Hematopoietic multipotent progenitor cell treated with erythropoietin and hydrocortisone succinate and interleukin-3 and kit ligand, for 4 days (in vitro differentiated cells): Measurements from ENCODE around the gene F11R.
A peak's percentile ranks its signal among the peaks of the same experiment; 100 is the strongest.
"Not testable (repeated sequence)": the region's sequence is repeated elsewhere in the genome, so short reads cannot be mapped to it uniquely, and the experiment has no call there.

Experiments
- DNase-seq: peaks from one replicate; pipeline ENCODE4 v3.0.0-alpha.2; 2015

Gene F11R

DNA sequence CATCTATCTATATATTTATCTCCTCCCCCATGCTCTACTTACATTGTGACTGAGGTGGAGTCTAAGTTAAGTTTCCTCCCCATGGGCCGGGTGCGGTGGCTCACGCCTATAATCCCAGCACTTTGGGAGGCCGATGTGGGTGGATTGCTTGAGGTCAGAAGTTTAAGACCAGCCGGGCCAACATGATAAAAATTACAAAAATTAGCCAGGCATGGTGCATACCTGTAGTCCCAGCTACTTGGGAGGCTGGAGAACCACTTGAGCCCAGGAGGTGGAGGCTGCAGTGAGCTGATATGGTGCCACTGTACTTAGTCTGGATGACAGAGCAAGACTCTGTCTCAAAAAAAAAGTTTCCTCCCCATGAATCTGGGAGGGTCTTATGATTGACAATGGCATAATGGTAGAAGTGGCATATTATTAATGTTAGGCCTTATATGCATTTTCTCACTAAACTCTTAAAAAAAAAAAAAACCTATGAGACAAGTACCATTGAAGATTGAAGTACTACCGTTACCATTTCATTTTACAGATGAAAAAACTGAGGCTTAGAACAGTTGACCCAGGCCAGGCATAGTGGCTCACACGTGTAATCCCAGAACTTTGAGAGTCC lies 11.2 kb downstream of the F11R start:
- DNase-seq, result peak; percentile 81

DNA sequence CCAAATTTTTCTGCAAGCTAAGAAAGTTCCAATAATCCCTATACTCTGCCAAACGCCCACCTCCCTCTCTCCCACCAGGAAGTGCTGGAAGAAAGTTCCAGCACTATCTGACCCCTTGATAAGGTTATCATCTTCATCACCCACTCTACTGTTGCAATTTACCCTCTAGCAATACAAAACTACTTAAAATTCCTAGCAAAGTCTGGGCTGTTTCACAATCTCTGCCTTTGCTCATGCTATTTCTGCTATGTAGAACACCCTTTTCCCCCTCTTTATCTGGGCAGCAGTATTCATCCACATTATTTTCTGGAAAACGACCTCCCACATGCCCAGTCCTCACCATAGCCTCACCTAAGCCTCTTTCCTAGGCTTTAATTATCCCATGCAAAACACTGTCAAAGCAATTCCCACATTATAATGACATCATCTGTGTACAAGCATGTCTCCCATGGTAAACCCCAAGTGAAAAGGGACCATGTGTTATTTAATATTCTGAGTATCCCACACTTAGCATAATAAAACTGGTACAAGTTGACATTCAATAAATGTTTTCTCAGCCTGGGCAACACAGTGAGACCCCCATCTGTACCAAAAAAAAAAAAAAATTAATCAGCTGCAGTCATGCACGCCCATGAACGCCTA lies 12.0 kb downstream of the F11R start:
- DNase-seq, result no peak

DNA sequence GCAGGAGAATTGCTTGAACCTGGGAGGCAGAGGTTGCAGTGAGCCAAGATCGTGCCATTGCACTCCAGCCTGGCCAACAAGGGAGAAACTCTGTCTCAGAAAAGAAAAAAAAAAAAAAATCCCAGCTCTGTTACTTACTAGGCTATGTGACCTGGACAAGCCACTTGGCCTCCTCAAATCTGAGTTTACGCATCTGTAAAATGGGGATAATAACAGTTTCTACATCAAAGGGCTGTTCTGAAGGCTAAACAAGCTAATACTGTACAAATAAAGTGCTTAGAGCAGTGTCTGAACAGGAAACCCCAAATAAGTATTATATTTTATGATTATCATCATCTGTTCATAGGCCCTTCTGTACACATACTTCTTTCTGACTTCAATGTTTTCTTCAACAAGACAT lies 13.6 kb downstream of the F11R start:
- no peak for DNase-seq

DNA sequence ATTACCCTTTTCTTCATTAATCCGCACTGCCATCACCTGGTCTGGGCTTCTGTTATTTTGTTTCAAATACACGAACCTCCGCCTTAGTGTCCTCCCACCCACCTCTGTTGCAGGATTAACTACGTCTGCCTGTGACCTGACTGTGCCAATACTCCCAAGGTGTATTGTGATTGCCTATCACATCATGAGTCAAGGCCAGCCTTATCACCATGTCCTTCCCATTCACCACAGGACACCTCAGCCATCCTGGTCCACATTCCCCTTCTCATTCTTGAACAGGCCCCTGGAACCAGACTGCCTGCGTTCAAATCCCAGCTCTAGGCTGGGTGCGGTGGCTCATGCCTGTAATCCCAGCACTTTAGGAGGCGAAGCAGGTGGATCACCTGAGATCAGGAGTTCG lies 14.4 kb downstream of the F11R start:
- DNase-seq, result no peak

DNA sequence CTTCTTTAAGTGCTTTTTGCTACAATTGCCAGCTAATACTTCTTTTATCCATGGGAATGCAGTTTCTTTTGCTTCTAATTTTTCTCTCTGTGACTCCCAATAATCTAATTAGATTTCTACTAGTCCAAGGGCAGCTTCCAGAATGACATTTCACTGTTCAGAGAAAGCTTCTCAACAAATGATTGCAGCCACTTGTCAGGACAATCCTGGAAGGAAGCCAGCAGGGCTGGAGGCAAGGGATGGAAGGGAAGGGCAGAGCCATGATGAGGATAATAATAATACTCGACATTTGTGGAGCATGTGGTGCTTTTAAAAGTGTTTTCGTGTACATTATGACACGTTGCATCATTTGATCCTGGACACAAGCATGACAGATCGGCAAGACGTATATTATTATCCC lies 19.4 kb downstream of the F11R start:
- no peak for DNase-seq

DNA sequence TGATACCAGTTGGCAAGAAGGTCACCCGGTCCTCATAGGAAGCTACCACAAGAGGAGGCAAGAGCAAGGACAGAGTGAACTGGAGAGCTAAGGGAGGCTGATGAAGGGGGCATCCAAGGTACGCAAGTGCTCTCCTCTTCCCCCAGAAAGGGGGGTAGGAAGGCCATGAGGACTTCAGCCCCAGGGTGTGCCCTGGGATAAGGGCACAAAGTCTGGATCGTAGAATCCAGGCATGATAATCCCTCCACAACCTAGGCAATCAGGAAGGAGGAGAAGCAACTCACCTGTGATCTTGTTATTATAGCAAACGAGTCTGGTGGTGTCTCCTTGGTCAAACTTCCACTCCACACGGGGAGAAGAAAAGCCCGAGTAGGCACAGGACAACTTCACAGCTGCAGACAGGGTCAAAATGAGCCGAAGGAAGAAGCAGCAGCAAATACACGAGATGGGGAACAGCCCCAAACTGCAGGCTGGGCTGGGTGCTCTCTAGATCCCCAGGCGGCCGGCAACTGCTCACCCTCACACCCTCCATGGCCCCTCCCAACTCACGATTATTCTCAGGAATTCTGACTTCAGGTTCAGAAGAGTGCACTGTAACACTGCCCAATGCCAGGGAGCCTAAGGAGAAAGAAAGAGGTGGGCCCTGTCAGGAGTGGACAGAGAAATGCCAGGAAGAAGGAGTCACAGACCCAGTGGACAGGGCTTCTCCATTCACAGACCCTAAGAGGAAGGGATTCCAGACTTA lies 20.0 kb downstream of the F11R start:
- no peak for DNase-seq

DNA sequence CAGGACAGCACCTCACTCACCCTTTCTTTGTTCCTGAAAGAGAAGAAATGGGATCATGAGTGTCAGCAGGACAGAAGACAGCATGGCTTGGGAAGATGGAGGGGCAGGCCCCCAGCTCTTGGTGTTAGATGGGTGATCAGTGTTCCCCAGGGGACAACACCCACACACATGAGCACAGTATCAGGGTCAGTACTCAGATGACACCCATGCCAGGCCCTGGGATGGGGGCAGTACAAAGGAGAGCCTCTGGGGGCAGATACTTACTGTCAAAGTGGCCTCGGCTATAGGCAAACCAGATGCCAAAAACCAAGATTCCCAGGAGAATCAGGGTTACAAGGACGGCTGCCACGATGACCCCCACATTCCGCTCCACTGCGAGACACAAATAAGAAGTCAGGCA lies 21.6 kb downstream of the F11R start:
- no peak for DNase-seq

DNA sequence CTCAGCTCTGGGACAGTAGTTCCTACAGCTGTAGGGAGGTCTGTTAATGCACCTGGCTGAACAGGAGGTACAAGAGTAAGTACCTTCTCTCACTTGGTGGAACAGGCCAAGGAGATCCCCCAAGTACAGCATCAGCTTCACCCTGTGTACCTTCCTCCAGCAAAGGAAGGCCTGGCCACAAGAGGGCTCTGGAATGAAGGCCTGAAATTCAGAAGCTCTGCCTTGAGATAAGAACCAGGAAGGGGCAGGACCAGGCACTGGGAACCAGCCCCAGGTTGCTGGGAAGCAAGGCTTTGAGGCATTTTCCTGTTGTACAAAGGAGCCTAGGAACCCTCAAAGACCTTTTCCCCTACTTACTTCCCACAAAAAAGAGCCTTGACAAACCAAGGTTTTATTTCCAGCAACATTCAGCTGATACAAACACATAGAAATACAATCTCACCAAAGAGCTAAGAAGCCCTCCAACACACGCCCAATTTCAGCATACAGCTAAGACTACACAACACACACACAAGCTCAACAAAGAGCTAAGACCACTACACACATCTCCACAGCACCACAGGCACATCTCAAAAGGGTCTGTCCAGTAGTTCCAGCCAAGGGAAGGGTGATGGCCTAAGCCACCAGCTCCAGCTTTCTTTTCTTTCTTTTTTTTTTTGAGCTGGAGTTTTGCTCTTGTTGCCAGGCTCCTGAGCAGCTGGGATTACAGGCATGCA lies 23.5 kb downstream of the F11R start:
- peak; percentile 87 for DNase-seq

DNA sequence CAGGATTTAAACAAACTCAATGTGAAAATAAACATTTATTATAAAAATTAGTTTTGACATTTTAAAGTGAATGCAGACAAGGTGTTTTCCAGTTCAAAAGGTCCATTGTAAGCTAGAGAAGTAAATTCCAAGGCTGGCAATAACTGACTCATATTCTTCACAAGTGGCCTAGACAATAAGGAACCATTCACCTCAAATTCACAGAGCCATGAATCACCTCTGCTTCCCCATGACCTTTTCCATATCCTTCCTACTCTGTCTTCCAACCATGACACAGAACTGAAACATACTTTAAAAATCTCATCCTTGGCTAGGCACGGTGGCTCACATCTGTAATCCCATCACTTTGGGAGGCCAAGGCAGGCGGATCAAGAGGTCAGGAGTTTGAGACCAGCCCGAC lies 24.8 kb downstream of the F11R start:
- no peak for DNase-seq

DNA sequence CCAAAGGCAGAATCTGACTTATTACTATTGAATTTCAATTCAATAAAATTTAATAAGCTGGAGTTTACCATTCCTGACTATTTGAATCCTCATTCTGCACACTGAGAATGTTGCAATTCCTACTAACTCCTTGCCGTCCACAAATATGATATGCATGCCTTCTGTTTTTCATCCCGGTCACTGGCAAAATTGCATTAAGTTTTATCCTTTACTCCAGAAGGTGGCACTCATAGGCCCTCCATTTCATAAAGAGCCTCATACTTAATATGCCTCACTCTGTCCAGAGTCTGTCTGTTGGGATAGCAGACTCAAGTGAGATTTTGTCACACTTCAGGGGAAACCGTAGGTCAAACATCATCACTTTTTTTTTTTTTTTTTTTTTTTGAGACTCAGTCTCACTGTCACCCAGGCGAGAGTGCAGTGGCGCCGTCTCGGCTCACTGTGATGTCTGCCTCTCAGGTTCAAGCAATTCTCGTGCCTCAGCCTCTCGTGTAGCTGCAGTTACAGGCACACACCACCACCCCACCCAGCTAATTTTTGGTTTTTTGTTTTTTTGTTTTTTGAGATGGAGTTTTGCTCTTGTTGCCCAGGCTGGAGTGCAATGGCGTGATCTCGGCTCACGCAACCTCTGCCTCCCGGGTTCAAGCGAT lies 27.3 kb downstream of the F11R start:
- peak; percentile 74 for DNase-seq

DNA sequence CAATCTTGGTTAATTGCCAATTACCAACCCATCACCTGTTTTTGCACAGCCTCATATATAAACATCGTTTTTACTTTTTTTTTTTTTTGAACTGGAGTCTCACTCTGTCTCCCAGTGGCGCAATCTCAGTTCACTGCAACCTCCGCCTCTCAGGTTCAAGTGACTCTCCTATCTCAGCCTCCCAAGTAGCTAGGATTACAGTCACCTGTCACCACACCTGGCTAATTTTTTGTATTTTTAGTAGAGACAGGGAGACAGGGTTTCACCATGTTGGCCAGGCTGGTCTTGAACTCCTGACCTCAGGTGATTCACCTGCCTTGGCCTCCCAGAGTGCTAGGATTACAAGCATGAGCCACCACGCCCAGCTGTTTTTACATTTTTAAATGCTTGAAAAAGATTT lies 28.9 kb downstream of the F11R start:
- not testable (repeated sequence) for DNase-seq

DNA sequence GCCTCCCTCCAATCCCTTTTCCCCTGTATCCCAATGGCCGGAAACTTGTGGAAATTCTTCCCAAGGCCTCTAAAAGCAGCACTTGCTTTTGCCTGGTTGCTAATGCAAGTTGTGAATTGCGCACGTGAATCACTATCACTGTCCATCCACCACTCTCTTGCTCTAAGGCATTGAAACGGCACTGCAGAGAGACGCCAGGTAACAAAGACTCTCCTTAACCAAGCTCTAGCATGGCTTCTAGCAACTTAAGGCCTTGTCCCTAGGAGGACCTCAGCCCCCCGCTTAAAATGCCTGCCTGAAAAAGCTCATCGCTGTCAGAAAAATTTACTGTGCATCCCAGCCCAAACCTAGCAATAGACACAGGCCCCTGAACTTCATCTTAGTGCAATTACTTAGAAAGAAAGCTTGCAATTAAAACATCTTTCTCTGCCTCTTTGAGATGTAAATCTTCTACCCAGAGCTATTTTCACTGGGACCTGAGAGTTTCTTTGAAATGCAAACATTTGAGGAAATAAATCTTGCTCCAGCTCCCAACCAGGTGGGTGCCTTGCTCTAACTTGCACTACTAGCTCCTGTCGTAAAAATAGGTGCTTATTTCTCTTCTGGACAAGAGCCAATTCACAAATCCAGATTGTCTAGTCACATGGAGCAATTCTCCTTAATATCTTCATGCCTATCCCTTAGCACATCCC lies 33.4 kb downstream of the F11R start:
- DNase-seq, result no peak

DNA sequence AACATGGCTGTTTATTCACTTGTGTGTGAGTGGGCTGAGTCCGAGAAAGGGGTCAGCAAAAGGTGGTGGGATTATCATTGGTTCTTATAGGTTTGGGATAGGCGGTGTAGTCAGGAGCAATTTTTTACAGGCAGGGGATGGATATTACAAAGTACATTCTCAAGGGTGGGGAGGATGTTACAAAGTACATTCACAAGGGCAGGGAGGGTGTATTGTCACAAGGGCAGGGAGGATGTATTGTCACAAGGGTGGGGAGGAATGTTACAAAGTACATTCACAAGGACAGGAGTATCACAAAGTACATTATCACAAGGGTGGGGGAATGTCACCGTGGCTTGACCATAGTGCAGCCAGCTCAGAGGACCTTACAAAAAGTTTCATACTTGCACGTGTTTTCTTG lies 35.2 kb downstream of the F11R start:
- DNase-seq, result no peak

DNA sequence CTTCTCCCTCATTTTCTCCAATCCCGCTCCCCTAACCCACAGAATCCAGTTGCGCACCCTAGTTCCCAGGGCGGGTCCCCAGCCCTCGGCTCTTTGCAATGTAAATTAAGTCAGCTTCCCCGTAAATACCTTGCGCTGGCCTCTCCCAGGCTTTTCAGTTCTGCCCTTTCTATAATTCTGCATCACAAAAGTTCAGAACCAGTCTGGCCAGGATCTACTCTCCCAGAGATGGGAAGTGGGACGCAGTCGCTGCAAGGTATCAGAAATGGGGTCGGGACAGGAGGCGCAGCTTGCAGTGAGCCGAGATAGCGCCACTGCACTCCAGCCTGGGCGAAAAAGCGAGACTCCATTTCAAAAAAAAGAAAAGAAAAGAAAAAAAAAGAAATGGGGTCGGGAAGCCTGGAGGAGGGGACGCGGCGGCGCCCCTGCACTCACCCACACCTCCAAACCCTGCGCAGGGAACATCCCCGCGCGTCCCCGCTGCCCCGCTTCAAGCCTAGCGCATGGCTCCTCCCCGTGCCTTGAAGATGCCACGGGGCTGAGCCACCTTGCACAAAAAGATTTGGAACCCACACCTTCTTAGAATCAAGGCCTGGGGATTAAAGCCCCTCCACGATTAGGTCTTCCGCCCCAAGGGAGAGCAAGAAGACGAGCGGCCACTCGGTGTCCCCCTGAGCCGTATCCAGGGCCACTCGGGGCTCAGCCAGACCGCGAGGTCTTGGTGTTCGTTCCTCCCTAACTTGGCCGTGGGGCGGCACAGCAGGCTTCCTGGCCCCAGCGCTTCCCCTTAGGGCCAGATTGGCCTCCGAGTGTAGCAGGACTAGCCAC lies 39.2 kb downstream of the F11R start:
- peak; percentile 61 for DNase-seq

DNA sequence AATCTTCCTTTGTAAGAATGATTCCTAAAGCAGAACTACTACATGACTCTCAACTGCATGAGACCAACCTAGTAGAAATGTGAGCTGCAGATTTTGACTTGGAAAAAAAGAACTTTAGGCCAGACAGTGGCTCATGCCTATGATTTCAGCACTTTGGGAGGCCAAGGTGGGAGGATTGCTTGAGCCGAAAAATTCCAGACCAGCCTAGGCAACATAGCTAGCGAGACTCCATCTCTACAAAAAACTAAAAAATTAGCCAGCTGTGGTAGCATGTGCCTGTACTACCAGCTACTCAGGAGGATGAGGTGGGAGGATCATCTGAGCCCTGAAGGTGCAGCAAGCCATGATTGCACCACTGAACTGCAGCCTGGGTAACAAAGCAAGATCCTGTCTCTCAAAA lies 41.7 kb downstream of the F11R start:
- DNase-seq, result no peak

DNA sequence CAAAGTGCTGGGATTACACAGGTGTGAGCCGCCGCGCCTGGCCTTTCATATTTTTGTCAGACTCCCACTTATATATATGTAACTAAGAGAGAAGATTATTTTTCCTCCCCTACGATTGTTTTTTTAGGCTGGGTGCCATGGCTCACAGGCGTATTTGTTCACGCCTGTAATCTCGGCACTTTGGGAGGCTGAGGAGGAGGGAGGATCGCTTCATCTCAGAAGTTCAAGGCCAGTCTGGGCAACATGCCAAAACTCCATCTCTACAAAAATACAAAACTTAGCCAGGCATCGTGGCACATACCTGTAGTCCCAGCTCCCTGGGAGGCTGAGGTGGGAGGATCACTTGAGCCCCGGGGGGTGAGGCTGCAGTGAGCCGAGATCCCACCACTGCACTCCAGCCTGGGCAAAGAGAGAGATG lies 42.4 kb downstream of the F11R start:
- no peak for DNase-seq

DNA sequence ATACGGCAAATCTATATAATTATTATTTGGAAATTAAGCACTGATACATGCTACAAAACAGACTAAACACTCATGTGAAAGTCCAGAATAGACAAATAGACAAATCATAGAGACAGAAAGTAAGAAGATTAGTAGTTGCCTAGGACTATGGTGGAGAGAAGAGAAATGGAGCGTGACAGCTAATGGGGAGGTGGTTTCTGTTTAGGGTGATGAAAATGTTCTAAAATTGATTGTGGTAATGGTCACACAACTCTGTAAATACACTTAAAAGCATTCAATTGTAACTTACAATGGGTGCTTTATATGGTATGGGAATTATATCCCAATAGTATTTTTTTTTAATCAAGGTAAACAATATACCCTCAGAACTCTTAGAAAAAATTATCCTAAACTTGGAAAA lies 45.9 kb downstream of the F11R start:
- no peak for DNase-seq

DNA sequence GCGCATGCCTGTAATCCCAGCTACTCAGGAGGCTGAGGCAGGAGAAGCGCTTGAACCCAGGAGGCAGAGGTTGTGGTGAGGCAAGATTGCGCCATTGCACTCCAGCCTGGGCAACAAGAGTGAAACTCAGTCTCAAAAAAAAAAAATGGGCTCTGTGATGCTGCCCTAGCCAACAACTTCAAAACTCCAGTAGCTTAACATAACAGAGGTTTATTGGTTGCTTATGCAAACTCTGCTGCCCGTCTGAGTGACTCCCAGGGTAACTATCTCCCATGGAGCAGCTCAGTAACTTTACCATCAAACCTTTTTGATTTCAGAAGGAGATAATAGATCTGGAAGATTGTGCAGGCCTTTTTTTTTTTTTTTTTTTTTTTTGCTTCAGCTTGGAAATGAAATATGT lies 47.5 kb downstream of the F11R start:
- no peak for DNase-seq

DNA sequence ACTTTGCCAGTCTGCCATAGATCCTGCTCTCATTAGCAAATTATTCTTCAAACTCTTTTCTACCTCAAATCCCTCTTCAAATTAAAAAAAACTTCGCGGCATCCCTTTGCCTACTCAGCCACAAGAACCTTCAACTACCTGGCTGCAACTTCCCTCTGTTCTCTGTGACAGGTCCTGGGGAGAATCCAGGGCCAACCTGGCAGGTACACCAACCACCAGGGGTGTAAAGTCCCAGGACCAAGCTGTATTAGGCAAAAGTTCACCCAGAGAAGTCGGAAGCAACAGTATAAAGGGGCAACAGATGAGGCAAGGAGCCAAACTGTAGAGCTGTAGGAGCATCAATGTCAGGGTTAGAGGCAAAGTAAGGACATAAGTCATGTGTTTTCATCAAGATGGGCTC lies 48.0 kb downstream of the F11R start:
- DNase-seq, result no peak

DNA sequence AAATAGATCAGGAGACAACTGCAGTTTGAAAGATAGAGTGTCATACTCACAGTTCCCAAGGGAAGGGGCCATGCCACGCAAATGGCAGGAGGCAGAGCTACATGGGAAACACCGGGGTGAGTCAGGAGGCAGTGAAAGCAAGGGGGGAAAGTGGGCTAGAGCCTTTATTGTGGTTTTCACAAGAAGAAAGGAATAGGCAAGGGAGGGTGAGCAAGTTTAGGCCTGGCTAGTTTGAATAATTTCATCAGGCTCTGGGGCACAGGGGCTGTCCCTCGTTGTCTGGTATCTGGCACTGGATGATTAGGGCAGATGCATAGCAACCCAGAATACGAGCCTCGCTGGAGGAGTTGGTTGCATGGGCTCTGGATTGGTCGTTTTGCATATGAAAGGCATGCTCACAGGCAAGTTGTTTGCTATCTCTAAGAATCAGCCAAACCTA lies 49.3 kb downstream of the F11R start:
- DNase-seq, result peak; percentile 30

DNA sequence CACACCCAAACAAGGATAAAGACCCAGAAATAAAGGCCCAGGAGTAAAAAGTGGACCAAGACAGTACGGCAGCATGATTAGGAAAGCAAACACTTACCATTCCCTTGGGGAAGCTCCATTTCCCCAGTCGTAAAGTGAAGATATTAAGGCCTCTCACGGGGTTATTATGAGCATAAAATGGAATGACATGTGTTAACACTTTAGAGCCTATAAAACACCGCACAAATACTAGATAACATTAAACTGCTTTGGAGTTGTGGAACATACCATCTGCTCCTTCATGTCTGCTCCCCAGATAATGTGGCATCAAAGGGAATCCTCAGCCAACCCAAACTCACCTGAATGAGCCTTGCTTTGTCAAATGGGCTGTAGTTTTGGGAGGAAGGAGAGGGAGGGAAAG lies 57.4 kb downstream of the F11R start:
- DNase-seq, result no peak

DNA sequence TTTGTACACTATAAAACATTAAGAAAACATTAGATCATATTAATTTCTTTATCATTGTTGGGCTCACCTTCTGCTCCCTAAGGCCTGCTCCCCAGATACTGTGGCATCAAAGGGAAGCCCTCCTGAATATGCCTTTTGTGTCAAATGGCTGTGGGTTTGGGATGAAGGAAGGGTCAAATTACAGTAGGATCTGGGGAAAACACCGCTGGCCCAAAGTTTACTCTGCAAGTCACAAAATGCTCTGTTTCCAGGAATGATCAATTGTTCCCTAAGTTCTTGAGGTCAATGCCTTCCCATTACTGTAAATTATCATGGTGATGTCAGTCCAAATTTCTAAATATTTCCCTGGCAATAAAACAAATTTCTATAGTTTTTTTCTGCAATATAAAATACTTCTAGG lies 59.5 kb downstream of the F11R start:
- DNase-seq, result no peak
